Measurements from ENCODE around the gene CDADC1. TPM values are rescaled to one million over a fixed set of nuclear protein-coding genes. Genes with fewer than 3 reads are reported as not detected.

CDADC1 gene
- polyA plus RNA-seq, 1 donor from 2014 or later, result 11.6 TPM

DNA sequence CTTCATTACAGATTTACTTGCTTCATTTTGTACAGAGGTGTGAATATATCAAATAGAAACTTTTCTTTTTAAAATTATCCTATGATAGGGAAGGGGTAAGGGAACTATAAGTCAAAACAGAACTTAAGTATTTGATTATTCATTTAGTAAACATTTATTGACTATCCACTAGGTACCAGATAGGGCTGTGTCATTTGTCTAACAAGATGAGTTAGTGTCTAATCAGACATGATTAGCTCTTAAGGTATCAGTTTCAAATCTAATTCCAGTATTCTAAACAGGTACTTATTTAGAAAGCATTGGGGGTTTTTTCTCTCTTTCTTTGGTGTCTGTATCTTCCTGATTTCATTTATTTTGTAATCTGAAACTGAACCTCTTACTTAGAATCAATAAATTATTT is 32.2 kb downstream of the CDADC1 start:
- H4K20me1 ChIP-seq (ENCODE audit: insufficient read depth), result no peaks in the 10 kb centered on the region
- H3K4me3 ChIP-seq (ENCODE audit: low read length), result no peak overlapping the region
- H3K36me3 ChIP-seq (ENCODE audit: insufficient read depth, low read length), result no peaks in the 10 kb centered on the region
- H3K4me2 ChIP-seq (ENCODE audit: low read length), result no peak overlapping the region
- H2AFZ ChIP-seq (ENCODE audit: low read depth, low read length), result no peak overlapping the region
- no peaks in the 10 kb centered on the region for H3K79me2 ChIP-seq (replicated peaks; ENCODE audit: insufficient read depth, low read length)
- H3K9ac ChIP-seq (ENCODE audit: low read length), result no peak overlapping the region
- TF ChIP-seq TAF1 (IDR thresholded peaks at IDR 0.05; ENCODE audit: low read depth) (no peak), POLR2AphosphoS5 (IDR thresholded peaks at IDR 0.05) (no peak), EP300 (conservative IDR thresholded peaks at IDR 0.05; ENCODE audit: poor library complexity, severe bottlenecking) (no peak), SMC3 (conservative IDR thresholded peaks at IDR 0.05; ENCODE audit: poor library complexity) (no peak), MXI1 (conservative IDR thresholded peaks at IDR 0.05; ENCODE audit: poor library complexity, severe bottlenecking) (no peak), EZH2 (IDR thresholded peaks at IDR 0.05; ENCODE audit: borderline replicate concordance, insufficient read depth, low read length, poor library complexity, severe bottlenecking) (no peak), RAD21 (conservative IDR thresholded peaks at IDR 0.05) (no peak)
- TF ChIP-seq, protein P1, sequence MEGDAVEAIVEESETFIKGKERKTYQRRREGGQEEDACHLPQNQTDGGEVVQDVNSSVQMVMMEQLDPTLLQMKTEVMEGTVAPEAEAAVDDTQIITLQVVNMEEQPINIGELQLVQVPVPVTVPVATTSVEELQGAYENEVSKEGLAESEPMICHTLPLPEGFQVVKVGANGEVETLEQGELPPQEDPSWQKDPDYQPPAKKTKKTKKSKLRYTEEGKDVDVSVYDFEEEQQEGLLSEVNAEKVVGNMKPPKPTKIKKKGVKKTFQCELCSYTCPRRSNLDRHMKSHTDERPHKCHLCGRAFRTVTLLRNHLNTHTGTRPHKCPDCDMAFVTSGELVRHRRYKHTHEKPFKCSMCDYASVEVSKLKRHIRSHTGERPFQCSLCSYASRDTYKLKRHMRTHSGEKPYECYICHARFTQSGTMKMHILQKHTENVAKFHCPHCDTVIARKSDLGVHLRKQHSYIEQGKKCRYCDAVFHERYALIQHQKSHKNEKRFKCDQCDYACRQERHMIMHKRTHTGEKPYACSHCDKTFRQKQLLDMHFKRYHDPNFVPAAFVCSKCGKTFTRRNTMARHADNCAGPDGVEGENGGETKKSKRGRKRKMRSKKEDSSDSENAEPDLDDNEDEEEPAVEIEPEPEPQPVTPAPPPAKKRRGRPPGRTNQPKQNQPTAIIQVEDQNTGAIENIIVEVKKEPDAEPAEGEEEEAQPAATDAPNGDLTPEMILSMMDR (IDR thresholded peaks at IDR 0.05; ENCODE audit: poor library complexity, severe bottlenecking), result no peak
- TF ChIP-seq, protein P2, sequence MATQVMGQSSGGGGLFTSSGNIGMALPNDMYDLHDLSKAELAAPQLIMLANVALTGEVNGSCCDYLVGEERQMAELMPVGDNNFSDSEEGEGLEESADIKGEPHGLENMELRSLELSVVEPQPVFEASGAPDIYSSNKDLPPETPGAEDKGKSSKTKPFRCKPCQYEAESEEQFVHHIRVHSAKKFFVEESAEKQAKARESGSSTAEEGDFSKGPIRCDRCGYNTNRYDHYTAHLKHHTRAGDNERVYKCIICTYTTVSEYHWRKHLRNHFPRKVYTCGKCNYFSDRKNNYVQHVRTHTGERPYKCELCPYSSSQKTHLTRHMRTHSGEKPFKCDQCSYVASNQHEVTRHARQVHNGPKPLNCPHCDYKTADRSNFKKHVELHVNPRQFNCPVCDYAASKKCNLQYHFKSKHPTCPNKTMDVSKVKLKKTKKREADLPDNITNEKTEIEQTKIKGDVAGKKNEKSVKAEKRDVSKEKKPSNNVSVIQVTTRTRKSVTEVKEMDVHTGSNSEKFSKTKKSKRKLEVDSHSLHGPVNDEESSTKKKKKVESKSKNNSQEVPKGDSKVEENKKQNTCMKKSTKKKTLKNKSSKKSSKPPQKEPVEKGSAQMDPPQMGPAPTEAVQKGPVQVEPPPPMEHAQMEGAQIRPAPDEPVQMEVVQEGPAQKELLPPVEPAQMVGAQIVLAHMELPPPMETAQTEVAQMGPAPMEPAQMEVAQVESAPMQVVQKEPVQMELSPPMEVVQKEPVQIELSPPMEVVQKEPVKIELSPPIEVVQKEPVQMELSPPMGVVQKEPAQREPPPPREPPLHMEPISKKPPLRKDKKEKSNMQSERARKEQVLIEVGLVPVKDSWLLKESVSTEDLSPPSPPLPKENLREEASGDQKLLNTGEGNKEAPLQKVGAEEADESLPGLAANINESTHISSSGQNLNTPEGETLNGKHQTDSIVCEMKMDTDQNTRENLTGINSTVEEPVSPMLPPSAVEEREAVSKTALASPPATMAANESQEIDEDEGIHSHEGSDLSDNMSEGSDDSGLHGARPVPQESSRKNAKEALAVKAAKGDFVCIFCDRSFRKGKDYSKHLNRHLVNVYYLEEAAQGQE (IDR thresholded peaks at IDR 0.05; ENCODE audit: borderline replicate concordance), result no peak
- H3F3A ChIP-seq (ENCODE audit: insufficient read depth, low read length, poor library complexity, severe bottlenecking), result no peaks in the 10 kb centered on the region
- no peak overlapping the region for H3K27ac ChIP-seq (ENCODE audit: low read length)
- H3K27me3 ChIP-seq (ENCODE audit: insufficient read depth, low read depth, low read length), result no peaks in the 10 kb centered on the region
- H3K9me2 ChIP-seq (ENCODE audit: insufficient read depth, low read length), result no peaks in the 10 kb centered on the region
- H3K9me3 ChIP-seq (ENCODE audit: low read length), result no peaks in the 10 kb centered on the region

DNA sequence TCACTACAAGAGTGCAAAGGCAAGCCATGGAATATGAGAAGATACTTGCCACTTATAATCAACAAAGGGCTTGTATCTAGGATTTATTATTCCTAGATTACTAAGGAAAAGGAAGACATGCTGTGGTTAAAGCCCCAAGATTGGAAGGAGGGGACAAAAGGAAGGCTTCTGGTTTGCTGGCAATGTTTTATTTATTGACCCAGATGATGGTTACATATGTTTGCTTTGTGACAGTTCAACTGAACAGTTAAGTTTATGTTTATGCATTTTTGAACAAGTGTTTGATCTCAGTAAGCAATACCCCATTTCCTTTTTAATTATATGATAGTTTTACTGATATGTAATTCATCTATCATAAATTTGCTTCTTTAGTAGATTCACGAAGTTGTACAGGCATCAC is 40.3 kb downstream of the CDADC1 start:
- H3K36me3 ChIP-seq (ENCODE audit: insufficient read depth, low read length), result no peaks in the 10 kb centered on the region
- H3K4me2 ChIP-seq (ENCODE audit: low read length), result no peak overlapping the region
- no peak overlapping the region for H3K27ac ChIP-seq (ENCODE audit: low read length)
- H3K27me3 ChIP-seq (ENCODE audit: insufficient read depth, low read depth, low read length), result no peaks in the 10 kb centered on the region
- H3K9me2 ChIP-seq (ENCODE audit: insufficient read depth, low read length), result no peaks in the 10 kb centered on the region
- H3K79me2 ChIP-seq (replicated peaks; ENCODE audit: insufficient read depth, low read length), result no peaks in the 10 kb centered on the region
- H3K9ac ChIP-seq (ENCODE audit: low read length), result no peak overlapping the region
- H2AFZ ChIP-seq (ENCODE audit: low read depth, low read length), result no peak overlapping the region
- no peaks in the 10 kb centered on the region for H3F3A ChIP-seq (ENCODE audit: insufficient read depth, low read length, poor library complexity, severe bottlenecking)
- TF ChIP-seq EP300 (conservative IDR thresholded peaks at IDR 0.05; ENCODE audit: poor library complexity, severe bottlenecking) (no peak), EZH2 (IDR thresholded peaks at IDR 0.05; ENCODE audit: borderline replicate concordance, insufficient read depth, low read length, poor library complexity, severe bottlenecking) (no peak), TAF1 (IDR thresholded peaks at IDR 0.05; ENCODE audit: low read depth) (no peak), MXI1 (conservative IDR thresholded peaks at IDR 0.05; ENCODE audit: poor library complexity, severe bottlenecking) (no peak), RAD21 (conservative IDR thresholded peaks at IDR 0.05) (no peak), POLR2AphosphoS5 (IDR thresholded peaks at IDR 0.05) (no peak), SMC3 (conservative IDR thresholded peaks at IDR 0.05; ENCODE audit: poor library complexity) (no peak)
- TF ChIP-seq, protein P2 (IDR thresholded peaks at IDR 0.05; ENCODE audit: borderline replicate concordance), result no peak
- TF ChIP-seq, protein P1 (IDR thresholded peaks at IDR 0.05; ENCODE audit: poor library complexity, severe bottlenecking), result no peak
- no peaks in the 10 kb centered on the region for H4K20me1 ChIP-seq (ENCODE audit: insufficient read depth)
- no peak overlapping the region for H3K4me3 ChIP-seq (ENCODE audit: low read length)
- no peaks in the 10 kb centered on the region for H3K9me3 ChIP-seq (ENCODE audit: low read length)

Data from neural cell (in vitro differentiated cells).